Body of pancreas (tissue), 4 donors: ENCODE data around the gene SNX22.

Experiments
- CTCF ChIP-seq, 7 experiments: fragments of 450-650 bp in 4 of 7; fragments of 200-600 bp in 3 of 7; sonication (generic) in 3 of 7; IDR thresholded peaks; one replicate each; pipeline ENCODE4 v1.5.1; 2016 to 2019; ENCODE audit warnings: antibody characterized with exemption in 7 of 7
- POLR2A ChIP-seq, 3 donors: fragments of 450-650 bp; IDR thresholded peaks; one replicate each; pipeline ENCODE4 v1.6.1; 2016; ENCODE audit warnings: antibody characterized with exemption in 3 of 3, mild to moderate bottlenecking in 2 of 3

GRCh38 chr15:64112904-64113303, 38.6 kb upstream of the SNX22 start:
- no peak for TF ChIP-seq CTCF (IDR thresholded peaks at IDR 0.05)
- no peak for TF ChIP-seq POLR2A (IDR thresholded peaks at IDR 0.05)
